Spleen (tissue), 11 donors: ENCODE results near the gene WWP2. TPM values are rescaled to one million over a fixed set of nuclear protein-coding genes. Genes with fewer than 3 reads are reported as not detected.

Source experiments
- DNase-seq: peaks from one replicate; pipeline ENCODE4 v3.0.0-alpha.2; 2020
- H3K27ac ChIP-seq, 8 donors: fragments of 200-600 bp; sonication (generic) in 7 of 8; 1 replicate in 4 of 8; 2 replicates in 4 of 8; pipeline versions ENCODE4 v1.5.0 to v1.8.0; 2016 to 2021; ENCODE audit warnings: inconsistent platforms in 4 of 8, mild to moderate bottlenecking in 4 of 8, moderate library complexity in 1 of 8
- H3K27me3 ChIP-seq, 7 donors: fragments of 200-600 bp; sonication (generic) in 6 of 7; replicated peaks in 1 of 7; 1 replicate in 4 of 7; 2 replicates in 3 of 7; pipeline versions ENCODE4 v1.5.0 to v1.8.0; 2016 to 2021; ENCODE audit warnings: inconsistent platforms in 3 of 7, mild to moderate bottlenecking in 1 of 7
- H3K36me3 ChIP-seq, 6 donors: fragments of 200-600 bp; sonication (generic) in 5 of 6; 1 replicate in 4 of 6; 2 replicates in 2 of 6; pipeline versions ENCODE4 v1.5.0 to v1.8.0; 2016 to 2021; ENCODE audit warnings: inconsistent platforms in 2 of 6
- H3K4me1 ChIP-seq, 6 donors: fragments of 200-600 bp; sonication (generic) in 5 of 6; 1 replicate in 3 of 6; 2 replicates in 3 of 6; pipeline versions ENCODE4 v1.5.0 to v1.8.0; 2016 to 2021; ENCODE audit warnings: inconsistent platforms in 3 of 6
- H3K4me3 ChIP-seq, 8 donors: fragments of 200-600 bp; sonication (generic) in 7 of 8; 1 replicate in 4 of 8; 2 replicates in 4 of 8; pipeline versions ENCODE4 v1.5.0 to v1.8.0; 2016 to 2021; ENCODE audit warnings: inconsistent platforms in 4 of 8, mild to moderate bottlenecking in 4 of 8, moderate library complexity in 2 of 8
- H3K9me3 ChIP-seq, 8 donors: fragments of 200-600 bp; sonication (generic) in 7 of 8; 1 replicate in 4 of 8; 2 replicates in 4 of 8; pipeline versions ENCODE4 v1.5.0 to v1.8.0; 2016 to 2021; ENCODE audit warnings: inconsistent platforms in 4 of 8
- POLR2A ChIP-seq, 3 donors: fragments of 450-650 bp; IDR thresholded peaks; one replicate each; pipeline ENCODE4 v1.5.1; 2017; ENCODE audit warnings: antibody characterized with exemption in 3 of 3, mild to moderate bottlenecking in 1 of 3
- POLR2AphosphoS5 ChIP-seq, 3 donors: sonication (generic); formaldehyde crosslinking; IDR thresholded peaks; one replicate each; pipeline ENCODE4 v1.5.1; 2017; ENCODE audit warnings: antibody characterized with exemption in 3 of 3
- WGBS, 5 donors: extraction: QIAGEN DNeasy Blood & Tissue Kit in 3 of 5; methylation state at CpG; one replicate each; pipeline versions ENCODE4 v1.1.5 to v1.1.7; 2013 to 2018; 5-methylcytosine and 5-hydroxymethylcytosine counted together
- intact Hi-C: fragments of 100-400 bp; cut with DNase I; formaldehyde crosslinking; loops from one replicate; pipeline ENCODE4 v1.15.0; 2023; ENCODE audit warnings: low total_unique reads
- polyA plus RNA-seq, 3 donors: library from polyadenylated mRNA; stranded (reverse); fragments of 200-250 nt; gene quantifications; one replicate each; pipeline ENCODE4 v1.2.1, GENCODE V29; 2013
- total RNA-seq, 7 donors: library from RNA; depleted of rRNA in 3 of 7; stranded (reverse); fragments of >200 nt in 3 of 7; fragmentation: NEBNext Ultra II Directional in 4 of 7; extraction: Animal tissue kit (Norgen Biotek cat#: 25700) in 4 of 7; gene quantifications; one replicate each; pipeline versions ENCODE4 v1.1.0 to v1.2.1, GENCODE V29; 2016 to 2021
- TF ChIP-seq, protein P1 (sequence below), 11 experiments: fragments of 200-600 bp in 7 of 11; fragments of 450-650 bp in 4 of 11; sonication (generic) in 4 of 11; IDR thresholded peaks in 8 of 11; conservative IDR thresholded peaks in 3 of 11; 1 replicate in 7 of 11; 2 replicates in 4 of 11; pipeline versions ENCODE4 v1.4.0 to v1.8.0; 2016 to 2021; ENCODE audit warnings: antibody characterized with exemption in 11 of 11, inconsistent platforms in 4 of 11, mild to moderate bottlenecking in 1 of 11
- donor health status: healthy with polysubstance abuse.
- donor health status: DM: no; HTN: no; CAD: no; lungs with moderate emphysema.
- donor health status: DM: no; HTN: no; CAD: no.
- donor health status: Bipolar disorder and iron deficiency.
- donor health status: healthy.
- donor health status: DM: no; HTN: no; CAD: no.
- donor health status: DM: yes; HTN: yes; CAD: no.

Gene WWP2
- total and polyA plus RNA-seq, 10 donors: 13.7 to 109 (median 67.7) TPM

DNA sequence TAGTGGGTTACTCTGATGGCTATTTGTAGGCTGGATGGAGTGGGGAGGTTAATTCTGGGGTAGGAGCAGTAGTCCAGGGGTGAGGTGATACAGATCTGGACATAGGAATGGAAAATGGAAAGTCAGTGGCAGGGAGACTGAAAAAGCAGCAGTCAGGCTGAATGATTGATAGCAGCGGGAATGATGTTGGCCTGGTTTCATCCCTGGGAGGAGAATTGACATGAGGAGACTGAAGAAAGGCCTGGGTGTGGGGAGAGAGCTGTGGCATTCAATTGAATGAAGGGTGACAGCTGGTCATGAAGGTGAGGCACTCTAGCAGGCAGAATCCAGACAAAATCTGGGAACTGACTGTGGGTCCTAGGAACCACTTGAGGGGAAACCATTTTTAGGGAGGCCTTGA is 154.3 kb downstream of the WWP2 start:
- no peak overlapping the region for H3K27ac ChIP-seq
- no peaks in the 10 kb centered on the region for H3K27me3 ChIP-seq
- intact Hi-C loops: no loop called here
- TF ChIP-seq POLR2A (IDR thresholded peaks at IDR 0.05) (no peak), POLR2AphosphoS5 (IDR thresholded peaks at IDR 0.05) (no peak)
- TF ChIP-seq, protein P1, sequence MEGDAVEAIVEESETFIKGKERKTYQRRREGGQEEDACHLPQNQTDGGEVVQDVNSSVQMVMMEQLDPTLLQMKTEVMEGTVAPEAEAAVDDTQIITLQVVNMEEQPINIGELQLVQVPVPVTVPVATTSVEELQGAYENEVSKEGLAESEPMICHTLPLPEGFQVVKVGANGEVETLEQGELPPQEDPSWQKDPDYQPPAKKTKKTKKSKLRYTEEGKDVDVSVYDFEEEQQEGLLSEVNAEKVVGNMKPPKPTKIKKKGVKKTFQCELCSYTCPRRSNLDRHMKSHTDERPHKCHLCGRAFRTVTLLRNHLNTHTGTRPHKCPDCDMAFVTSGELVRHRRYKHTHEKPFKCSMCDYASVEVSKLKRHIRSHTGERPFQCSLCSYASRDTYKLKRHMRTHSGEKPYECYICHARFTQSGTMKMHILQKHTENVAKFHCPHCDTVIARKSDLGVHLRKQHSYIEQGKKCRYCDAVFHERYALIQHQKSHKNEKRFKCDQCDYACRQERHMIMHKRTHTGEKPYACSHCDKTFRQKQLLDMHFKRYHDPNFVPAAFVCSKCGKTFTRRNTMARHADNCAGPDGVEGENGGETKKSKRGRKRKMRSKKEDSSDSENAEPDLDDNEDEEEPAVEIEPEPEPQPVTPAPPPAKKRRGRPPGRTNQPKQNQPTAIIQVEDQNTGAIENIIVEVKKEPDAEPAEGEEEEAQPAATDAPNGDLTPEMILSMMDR (IDR thresholded peaks at IDR 0.05 in 8 of 11, conservative IDR thresholded peaks at IDR 0.05 in 3 of 11): no peak
- no peaks in the 10 kb centered on the region for H3K9me3 ChIP-seq
- no peak overlapping the region for H3K4me3 ChIP-seq
- no peak for DNase-seq
- H3K4me1 ChIP-seq: no peaks in the 10 kb centered on the region
- H3K36me3 ChIP-seq: peaks cover 0 to 84% (median 21%) of the 10 kb centered on the region in 6 donors
- 92 to 100% (median 96%) methylated on average over 1 of the region's 1 CpG for WGBS, 5 donors

- H3K4me1 ChIP-seq: no peaks in the 10 kb centered on the region
These were observed 155.2 kb downstream of the WWP2 start for GRCh38 chr16:69917311-69917710.

GRCh38 chr16:69917739-69918138 is 155.6 kb downstream of the WWP2 start:
- DNase-seq: no peak
- no peak for TF ChIP-seq POLR2AphosphoS5 (IDR thresholded peaks at IDR 0.05)
- TF ChIP-seq, protein P1 (IDR thresholded peaks at IDR 0.05 in 8 of 11, conservative IDR thresholded peaks at IDR 0.05 in 3 of 11): no peak
- no peak for TF ChIP-seq POLR2A (IDR thresholded peaks at IDR 0.05)

More at GRCh38 chr16:69917311-69917710, 155.2 kb downstream of the WWP2 start:
- H3K27me3 ChIP-seq: no peaks in the 10 kb centered on the region
- no peak overlapping the region for H3K27ac ChIP-seq
- no peak overlapping the region for H3K4me3 ChIP-seq
- intact Hi-C loops: no loop called here
- no peak for DNase-seq
- WGBS, 5 donors: 89 to 100% (median 92%) methylated on average over 1 of the region's 1 CpG
- TF ChIP-seq, protein P1 (IDR thresholded peaks at IDR 0.05 in 8 of 11, conservative IDR thresholded peaks at IDR 0.05 in 3 of 11): no peak
- no peak for TF ChIP-seq POLR2A (IDR thresholded peaks at IDR 0.05)
- no peak for TF ChIP-seq POLR2AphosphoS5 (IDR thresholded peaks at IDR 0.05)
- no peaks in the 10 kb centered on the region for H3K9me3 ChIP-seq
- H3K36me3 ChIP-seq: peaks cover 0 to 84% (median 18%) of the 10 kb centered on the region in 6 donors

DNA sequence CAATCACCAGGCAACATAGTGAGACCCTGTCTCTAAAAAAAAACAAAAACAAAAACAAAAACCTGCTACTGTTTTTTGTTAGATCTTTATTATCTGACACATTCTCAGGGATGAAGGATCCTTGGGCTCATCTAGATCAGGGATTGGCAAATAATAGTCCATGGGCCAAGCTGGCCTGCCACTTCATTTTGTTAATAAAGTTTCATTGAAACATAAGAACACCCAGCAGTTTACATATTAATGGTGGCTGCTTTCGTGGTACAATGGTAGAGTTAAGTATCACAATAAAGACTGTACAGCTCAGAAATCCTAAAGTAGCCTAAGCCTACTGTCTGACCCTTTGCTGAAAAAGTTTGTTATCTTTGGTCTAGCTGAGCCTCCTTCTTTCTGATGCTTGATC is 156.1 kb downstream of the WWP2 start:
- no peaks in the 10 kb centered on the region for H3K9me3 ChIP-seq
- H3K4me3 ChIP-seq: no peak overlapping the region
- H3K4me1 ChIP-seq: no peaks in the 10 kb centered on the region
- TF ChIP-seq, protein P1 (IDR thresholded peaks at IDR 0.05 in 8 of 11, conservative IDR thresholded peaks at IDR 0.05 in 3 of 11): no peak
- no peak for TF ChIP-seq POLR2A (IDR thresholded peaks at IDR 0.05)
- no peak for TF ChIP-seq POLR2AphosphoS5 (IDR thresholded peaks at IDR 0.05)
- peaks cover 0 to 90% (median 18%) of the 10 kb centered on the region in 6 donors for H3K36me3 ChIP-seq
- H3K27me3 ChIP-seq: no peaks in the 10 kb centered on the region
- DNase-seq: no peak
- intact Hi-C loops: no loop called here
- WGBS, 5 donors: 91 to 100% (median 96%) methylated on average over 1 of the region's 1 CpG
- H3K27ac ChIP-seq: no peak overlapping the region

More at GRCh38 chr16:69917739-69918138, 155.6 kb downstream of the WWP2 start:
- intact Hi-C loops: no loop called here
- 79 to 88% (median 87%) methylated on average over 20 of the region's 20 CpGs for WGBS, 5 donors
- H3K4me3 ChIP-seq: no peak overlapping the region
- H3K36me3 ChIP-seq: peaks cover 0 to 85% (median 18%) of the 10 kb centered on the region in 6 donors
- H3K9me3 ChIP-seq: no peaks in the 10 kb centered on the region
- H3K27me3 ChIP-seq: no peaks in the 10 kb centered on the region
- H3K4me1 ChIP-seq: no peaks in the 10 kb centered on the region
- H3K27ac ChIP-seq: no peak overlapping the region
